Measurements from ENCODE around the gene CAB39L. TPM values are rescaled to one million over a fixed set of nuclear protein-coding genes. Genes with fewer than 3 reads are reported as not detected.

CAB39L gene
- total and polyA plus RNA-seq, 2 donors (not counting 3 experiments of a cell fraction or from before 2014, with no cell fraction given), result 3.1 to 7.2 TPM

DNA sequence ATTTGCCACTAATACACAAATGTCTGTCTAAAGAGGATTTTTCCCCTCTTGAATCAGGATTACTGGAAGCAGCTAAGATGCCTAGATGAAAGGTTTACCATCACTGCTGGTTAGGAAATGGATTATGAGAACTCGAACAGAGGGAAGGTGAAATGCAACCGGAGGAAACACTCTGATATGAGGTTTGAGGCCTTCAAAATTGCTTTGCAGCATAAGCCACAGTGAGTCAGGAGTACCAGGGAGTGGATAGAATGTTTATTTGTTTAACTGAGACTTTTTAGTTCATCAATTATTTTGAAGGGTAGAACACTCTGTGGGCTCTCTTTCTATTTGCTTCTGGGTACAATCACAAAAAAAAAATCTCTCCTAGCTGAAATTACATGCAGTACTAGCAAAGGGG, 178.0 kb downstream of the CAB39L start:
- H2AFZ ChIP-seq (ENCODE audit: low read depth, low read length), result no peak overlapping the region
- CTCF ChIA-PET, result interaction anchor here (0.7 to 2.3 kb wide), 2 partner anchors 10 to 15 kb away, joined by 3 to 12 read pairs; no protein-coding TSS in a partner anchor
- no peaks in the 10 kb centered on the region for H3K9me1 ChIP-seq (replicated peaks; ENCODE audit: control insufficient read depth, extremely low read depth, insufficient read depth, low read length)
- FAIRE-seq, result no peak
- no peaks in the 10 kb centered on the region for H3K27me3 ChIP-seq (ENCODE audit: control insufficient read depth in 2 of 2, insufficient read depth in 2 of 2, low read length in 2 of 2)
- no peaks in the 10 kb centered on the region for H3K4me1 ChIP-seq (ENCODE audit: control insufficient read depth, extremely low read depth, insufficient read depth, low read length)
- H3K9me3 ChIP-seq (replicated peaks; ENCODE audit: control insufficient read depth, insufficient read depth, low read length), result no peaks in the 10 kb centered on the region
- TF ChIP-seq FOS (IDR thresholded peaks at IDR 0.05; ENCODE audit: borderline replicate concordance, insufficient read depth, low read length) (no peak), POLR2A (IDR thresholded peaks at IDR 0.05; ENCODE audit: low read depth, low read length) (no peak), GATA2 (IDR thresholded peaks at IDR 0.05; ENCODE audit: insufficient read depth, insufficient read length, low read depth, low read length) (no peak), POLR2AphosphoS5 (IDR thresholded peaks at IDR 0.05; ENCODE audit: insufficient read depth, low read depth, low read length) (no peak), JUN (IDR thresholded peaks at IDR 0.05; ENCODE audit: borderline replicate concordance, insufficient read depth, insufficient read length, low read depth) (no peak), EZH2 (IDR thresholded peaks at IDR 0.05; ENCODE audit: borderline replicate concordance, low read depth, low read length, severe bottlenecking) (no peak), MYC (IDR thresholded peaks at IDR 0.05; ENCODE audit: low read depth, low read length) (no peak)
- TF ChIP-seq, protein P1, sequence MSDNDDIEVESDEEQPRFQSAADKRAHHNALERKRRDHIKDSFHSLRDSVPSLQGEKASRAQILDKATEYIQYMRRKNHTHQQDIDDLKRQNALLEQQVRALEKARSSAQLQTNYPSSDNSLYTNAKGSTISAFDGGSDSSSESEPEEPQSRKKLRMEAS (IDR thresholded peaks at IDR 0.05; ENCODE audit: insufficient read depth, insufficient read length), result no peak
- TF ChIP-seq, protein P2, sequence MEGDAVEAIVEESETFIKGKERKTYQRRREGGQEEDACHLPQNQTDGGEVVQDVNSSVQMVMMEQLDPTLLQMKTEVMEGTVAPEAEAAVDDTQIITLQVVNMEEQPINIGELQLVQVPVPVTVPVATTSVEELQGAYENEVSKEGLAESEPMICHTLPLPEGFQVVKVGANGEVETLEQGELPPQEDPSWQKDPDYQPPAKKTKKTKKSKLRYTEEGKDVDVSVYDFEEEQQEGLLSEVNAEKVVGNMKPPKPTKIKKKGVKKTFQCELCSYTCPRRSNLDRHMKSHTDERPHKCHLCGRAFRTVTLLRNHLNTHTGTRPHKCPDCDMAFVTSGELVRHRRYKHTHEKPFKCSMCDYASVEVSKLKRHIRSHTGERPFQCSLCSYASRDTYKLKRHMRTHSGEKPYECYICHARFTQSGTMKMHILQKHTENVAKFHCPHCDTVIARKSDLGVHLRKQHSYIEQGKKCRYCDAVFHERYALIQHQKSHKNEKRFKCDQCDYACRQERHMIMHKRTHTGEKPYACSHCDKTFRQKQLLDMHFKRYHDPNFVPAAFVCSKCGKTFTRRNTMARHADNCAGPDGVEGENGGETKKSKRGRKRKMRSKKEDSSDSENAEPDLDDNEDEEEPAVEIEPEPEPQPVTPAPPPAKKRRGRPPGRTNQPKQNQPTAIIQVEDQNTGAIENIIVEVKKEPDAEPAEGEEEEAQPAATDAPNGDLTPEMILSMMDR (IDR thresholded peaks at IDR 0.05; ENCODE audit: extremely low read depth in 1 of 2, insufficient read depth in 1 of 2, low read depth in 1 of 2, low read length in 2 of 2), result no peak
- intact Hi-C loops (cut with micrococcal nuclease), result no loop called here
- H3K9ac ChIP-seq (replicated peaks; ENCODE audit: extremely low read depth, insufficient read depth, low read length), result no peak overlapping the region
- BruUV-seq (replicated peaks), result no TSS peak
- H4K20me1 ChIP-seq (replicated peaks; ENCODE audit: control insufficient read depth, extremely low read depth, insufficient read depth, low read length), result no peaks in the 10 kb centered on the region
- H3K79me2 ChIP-seq (ENCODE audit: control insufficient read depth, insufficient read depth, low read length), result no peaks in the 10 kb centered on the region
- DNase-seq (ENCODE audit: low read depth, low spot score), result no peak
- POLR2A ChIA-PET, result no interaction called here
- dilution Hi-C loops (cut with MboI; ENCODE audit: extremely low pct_ligation_motif_present, low sequenced_read_pairs), result no loop called here
- no peak overlapping the region for H3K27ac ChIP-seq (ENCODE audit: insufficient read depth, low read depth, low read length)
- no peak overlapping the region for H3K4me2 ChIP-seq (ENCODE audit: insufficient read depth, low read length)
- peaks cover 0 to 6% of the 10 kb centered on the region in 2 experiments for H3K36me3 ChIP-seq (ENCODE audit: control insufficient read depth in 2 of 2, extremely low read depth in 1 of 2, insufficient read depth in 2 of 2, low read length in 2 of 2)
- no peak overlapping the region for H3K4me3 ChIP-seq (replicated peaks in 1 of 3; ENCODE audit: insufficient read depth in 1 of 3, low read depth in 1 of 3, low read length in 3 of 3)

Measured in endothelial cell of umbilical vein (primary cell).